HEK293 (cell line): ENCODE measurements around the gene LY6G5C.

Source experiments
- CTCF ChIP-seq: fragments of 450-650 bp; formaldehyde crosslinking; IDR thresholded peaks from 2 replicates; pipeline ENCODE4 v1.5.1; 2016; ENCODE audit warnings: missing biosample characterization, missing genetic modification characterization
- KLF7 ChIP-seq: fragments of 450-650 bp; formaldehyde crosslinking; IDR thresholded peaks from 2 replicates; pipeline ENCODE4 v1.5.1; 2016; ENCODE audit warnings: missing biosample characterization, missing genetic modification characterization, borderline replicate concordance
- REST ChIP-seq: fragments of 450-650 bp; formaldehyde crosslinking; IDR thresholded peaks from 2 replicates; pipeline ENCODE4 v1.5.1; 2016; ENCODE audit warnings: missing biosample characterization, missing genetic modification characterization
- YY1 ChIP-seq: fragments of 450-650 bp; formaldehyde crosslinking; IDR thresholded peaks from 2 replicates; pipeline ENCODE4 v1.5.1; 2018; ENCODE audit warnings: missing biosample characterization, missing genetic modification characterization
- ZBTB44 ChIP-seq: fragments of 450-650 bp; IDR thresholded peaks from 2 replicates; pipeline ENCODE4 v1.5.1; 2018; ENCODE audit warnings: missing biosample characterization, mild to moderate bottlenecking, missing genetic modification characterization
- ZNF48 ChIP-seq: fragments of 450-650 bp; formaldehyde crosslinking; IDR thresholded peaks from 2 replicates; pipeline ENCODE4 v1.5.1; 2016; ENCODE audit warnings: missing biosample characterization, missing genetic modification characterization

GRCh38 chr6:31663126-31663960 is 17.5 kb downstream of the LY6G5C start:
- TF ChIP-seq CTCF (no peak), KLF7 (tag by site-specific recombination) (no peak), YY1 (tag by site-specific recombination) (no peak), REST (tag by site-specific recombination) (no peak), ZBTB44 (no peak), ZNF48 (tag by site-specific recombination) (no peak)
